ENCODE data around the gene KCNK4. TPM values are rescaled to one million over a fixed set of nuclear protein-coding genes. Genes with fewer than 3 reads are reported as not detected.

KCNK4 gene
- polyA plus RNA-seq, 1 donor from 2014 or later, result 1.0 TPM

- no peak overlapping the region for H3K4me3 ChIP-seq (ENCODE audit: low read length)
- H3K9me2 ChIP-seq (ENCODE audit: insufficient read depth, low read length), result no peaks in the 10 kb centered on the region
- H3K9me3 ChIP-seq (ENCODE audit: low read length), result no peaks in the 10 kb centered on the region
- no peak for TF ChIP-seq RAD21 (conservative IDR thresholded peaks at IDR 0.05)
- H3K79me2 ChIP-seq (replicated peaks; ENCODE audit: insufficient read depth, low read length), result no peaks in the 10 kb centered on the region
- H2AFZ ChIP-seq (ENCODE audit: low read depth, low read length), result no peak overlapping the region
- H3K4me2 ChIP-seq (ENCODE audit: low read length), result no peak overlapping the region
- no peaks in the 10 kb centered on the region for H3F3A ChIP-seq (ENCODE audit: insufficient read depth, low read length, poor library complexity, severe bottlenecking)
- H3K9ac ChIP-seq (ENCODE audit: low read length), result peak overlapping the region; percentile 20
- no peaks in the 10 kb centered on the region for H3K27me3 ChIP-seq (ENCODE audit: insufficient read depth, low read depth, low read length)
- no peaks in the 10 kb centered on the region for H4K20me1 ChIP-seq (ENCODE audit: insufficient read depth)
- H3K27ac ChIP-seq (ENCODE audit: low read length), result no peak overlapping the region
- H3K36me3 ChIP-seq (ENCODE audit: insufficient read depth, low read length), result no peaks in the 10 kb centered on the region
Measured at GRCh38 chr11:64264371-64264852, 26.7 kb upstream of the KCNK4 start.

GRCh38 chr11:64265176-64266160 lies 25.6 kb upstream of the KCNK4 start:
- H3K4me3 ChIP-seq (ENCODE audit: low read length), result no peak overlapping the region
- TF ChIP-seq CTCF (IDR thresholded peaks at IDR 0.05; ENCODE audit: poor library complexity, severe bottlenecking), result no peak
- no peak for TF ChIP-seq POLR2AphosphoS5 (IDR thresholded peaks at IDR 0.05)
- TF ChIP-seq REST (IDR thresholded peaks at IDR 0.05; ENCODE audit: borderline replicate concordance), result no peak
- TF ChIP-seq EP300 (conservative IDR thresholded peaks at IDR 0.05; ENCODE audit: poor library complexity, severe bottlenecking), result no peak
- TF ChIP-seq SMC3 (conservative IDR thresholded peaks at IDR 0.05; ENCODE audit: poor library complexity), result no peak
- TF ChIP-seq MXI1 (conservative IDR thresholded peaks at IDR 0.05; ENCODE audit: poor library complexity, severe bottlenecking), result no peak
- no peak for TF ChIP-seq EZH2 (IDR thresholded peaks at IDR 0.05; ENCODE audit: borderline replicate concordance, insufficient read depth, low read length, poor library complexity, severe bottlenecking)
- no peak for TF ChIP-seq RAD21 (conservative IDR thresholded peaks at IDR 0.05)
- no peak for TF ChIP-seq TAF1 (IDR thresholded peaks at IDR 0.05; ENCODE audit: low read depth)

More at GRCh38 chr11:64265176-64266160, 25.6 kb upstream of the KCNK4 start:
- Histone ChIP-seq H3K36me3 (ENCODE audit: insufficient read depth, low read length) (no peaks in the 10 kb centered on the region), H3K4me2 (ENCODE audit: low read length) (no peak overlapping the region), H3K27ac (ENCODE audit: low read length) (no peak overlapping the region), H2AFZ (ENCODE audit: low read depth, low read length) (no peak overlapping the region), H3K27me3 (ENCODE audit: insufficient read depth, low read depth, low read length) (no peaks in the 10 kb centered on the region), H3K9me3 (ENCODE audit: low read length) (no peaks in the 10 kb centered on the region), H3K9ac (ENCODE audit: low read length) (no peak overlapping the region), H3F3A (ENCODE audit: insufficient read depth, low read length, poor library complexity, severe bottlenecking) (peaks cover 4% of the 10 kb centered on the region), H3K79me2 (replicated peaks; ENCODE audit: insufficient read depth, low read length) (no peaks in the 10 kb centered on the region), H4K20me1 (ENCODE audit: insufficient read depth) (no peaks in the 10 kb centered on the region), H3K9me2 (ENCODE audit: insufficient read depth, low read length) (no peaks in the 10 kb centered on the region)

Measured in neural cell (in vitro differentiated cells).